HG03108 (cell line): ENCODE measurements around the gene GTF2A1.

Source experiments
- ATAC-seq: cut with Tn5 transposase; IDR thresholded peaks from one replicate; pipeline ENCODE4 v1.9.1; 2021; ENCODE audit warnings: moderate library complexity; ENCODE audit not compliant: unreplicated experiment

Gene GTF2A1

GRCh38 chr14:81143793-81144192 lies 77.0 kb downstream of the GTF2A1 start:
- no peak for ATAC-seq

DNA sequence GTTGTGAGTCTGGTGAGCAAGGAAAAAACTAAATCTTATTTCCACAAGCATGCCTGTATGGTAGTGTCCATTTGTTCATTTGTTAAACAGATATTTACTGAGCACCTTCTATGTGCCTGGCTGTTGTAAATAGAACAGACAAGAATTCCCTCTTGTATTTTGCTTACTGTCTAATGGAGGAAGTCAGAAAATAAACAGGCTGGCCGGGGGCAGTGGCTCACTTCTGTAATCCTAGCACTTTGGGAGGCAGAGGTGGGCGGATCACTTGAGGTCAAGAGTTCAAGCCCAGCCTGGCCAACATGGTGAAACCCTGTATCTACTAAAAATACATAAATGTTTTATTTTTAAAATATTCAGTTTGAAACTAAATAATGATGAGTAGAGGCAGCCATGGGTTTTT lies 79.3 kb downstream of the GTF2A1 start:
- ATAC-seq, result no peak

- no peak for ATAC-seq
Observed at GRCh38 chr14:81138429-81138828, 82.3 kb downstream of the GTF2A1 start.

DNA sequence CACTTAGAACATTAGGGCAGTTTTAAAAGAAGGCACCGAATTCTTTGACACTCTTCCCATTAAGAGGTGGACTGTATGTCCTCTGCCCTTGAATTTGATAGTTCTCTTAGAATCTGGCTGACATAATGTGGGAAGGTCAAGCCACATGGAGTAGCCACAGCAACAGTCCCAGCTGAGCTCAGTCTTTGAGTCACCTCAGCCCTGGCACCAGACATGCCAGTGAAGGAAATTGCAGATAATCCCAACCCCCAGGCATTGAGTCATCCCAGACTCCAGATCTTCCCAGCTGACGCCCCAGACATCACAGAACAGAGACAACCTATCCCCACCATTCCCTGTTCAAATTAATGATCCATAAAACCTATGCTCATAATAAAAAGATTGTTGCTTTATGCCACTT lies 83.4 kb downstream of the GTF2A1 start:
- no peak for ATAC-seq

DNA sequence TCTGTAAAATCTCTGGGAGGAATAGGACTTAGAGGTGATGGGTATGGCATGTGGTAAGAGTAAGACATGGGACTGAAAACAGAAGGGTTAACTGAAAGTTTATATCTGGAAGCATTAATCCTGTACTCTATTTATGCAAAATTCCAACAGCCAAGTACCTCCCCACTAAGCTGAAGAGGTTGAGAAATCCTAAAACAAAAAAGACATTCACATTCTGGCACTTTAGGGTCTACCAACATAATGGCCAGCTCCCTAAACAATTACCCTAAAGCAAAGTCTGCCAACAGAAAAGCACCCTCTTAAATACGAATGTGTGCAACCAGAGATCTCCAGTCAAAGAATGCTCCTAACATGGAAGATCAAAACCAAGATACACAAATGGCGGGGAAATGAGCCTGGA lies 87.4 kb downstream of the GTF2A1 start:
- no peak for ATAC-seq

DNA sequence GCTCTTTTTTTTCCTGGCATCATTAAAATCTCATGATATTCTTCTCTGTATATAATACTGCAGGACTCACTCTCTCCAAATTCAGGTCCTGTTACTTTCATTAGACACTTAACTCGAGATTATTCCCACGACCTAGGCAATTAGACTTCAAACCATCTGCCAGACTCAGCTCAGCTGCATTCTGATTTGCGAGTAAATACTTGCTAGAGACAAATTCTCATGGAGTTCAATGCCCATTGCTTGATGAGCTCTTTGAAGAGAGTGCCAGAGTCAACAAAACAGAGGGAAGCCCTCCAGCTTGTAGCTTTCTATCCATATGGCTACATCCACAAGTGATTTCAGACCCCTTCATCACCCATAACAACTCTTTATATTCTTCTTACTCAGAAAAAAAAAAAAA lies 88.3 kb downstream of the GTF2A1 start:
- ATAC-seq, result no peak

GRCh38 chr14:81129242-81129641 lies 91.5 kb downstream of the GTF2A1 start:
- ATAC-seq, result no peak

- ATAC-seq, result no peak
Observed at GRCh38 chr14:81127785-81128184, 93.0 kb downstream of the GTF2A1 start.

DNA sequence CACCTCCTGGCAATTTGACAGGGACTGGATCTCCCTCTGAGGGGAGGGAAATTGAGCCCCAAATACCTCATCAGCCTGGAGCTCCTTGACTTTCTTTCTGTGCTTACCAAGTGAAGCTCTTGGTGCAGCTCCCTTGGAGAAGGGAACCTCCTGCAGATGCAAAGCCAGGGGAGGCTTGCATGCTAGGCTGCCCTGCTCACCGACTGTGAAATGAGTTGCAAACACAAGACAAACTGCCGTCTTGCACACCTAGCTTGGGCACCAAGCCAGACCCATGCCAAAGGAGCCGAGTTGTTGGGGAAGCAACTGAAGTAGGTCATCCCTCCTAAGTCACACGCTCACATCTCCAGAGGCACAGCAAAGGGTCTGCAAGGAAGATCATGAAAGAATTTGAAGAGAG lies 95.2 kb downstream of the GTF2A1 start:
- ATAC-seq, result no peak
